Mesendoderm (in vitro differentiated cells): ENCODE data around the gene PRX.

Experiments used
- DNase-seq: peaks from one replicate; pipeline ENCODE4 v3.0.0; 2013
- H2AK5ac ChIP-seq: 2 replicates; pipeline ENCODE4 v1.6.1; 2013; ENCODE audit warnings: low read length, inconsistent platforms
- H2BK120ac ChIP-seq: 2 replicates; pipeline ENCODE4 v1.6.1; 2013; ENCODE audit warnings: low read depth, mild to moderate bottlenecking, low read length, moderate library complexity, mixed read lengths
- H2BK15ac ChIP-seq: replicated peaks from 2 replicates; pipeline ENCODE4 v1.6.1; 2013; ENCODE audit warnings: low read depth, mild to moderate bottlenecking, moderate library complexity
- H2BK5ac ChIP-seq: 2 replicates; pipeline ENCODE4 v1.6.1; 2013; ENCODE audit warnings: low read length, inconsistent platforms
- H3K18ac ChIP-seq: 2 replicates; pipeline ENCODE4 v1.6.1; 2013; ENCODE audit warnings: mild to moderate bottlenecking, low read length, mixed read lengths
- H3K23ac ChIP-seq: one replicate; pipeline ENCODE4 v1.6.1; 2013; ENCODE audit warnings: low read length
- H3K27ac ChIP-seq: 2 replicates; pipeline ENCODE4 v1.5.1; 2013; ENCODE audit warnings: low read depth, mild to moderate bottlenecking, inconsistent platforms, low read length, moderate library complexity
- H3K27me3 ChIP-seq: 2 replicates; pipeline ENCODE4 v1.6.1; 2013; ENCODE audit warnings: low read length, control low read depth, mild to moderate bottlenecking, inconsistent platforms; ENCODE audit not compliant: insufficient read depth, poor library complexity
- H3K36me3 ChIP-seq: 2 replicates; pipeline ENCODE4 v1.6.1; 2013; ENCODE audit warnings: low read length, inconsistent platforms; ENCODE audit not compliant: control insufficient read depth, insufficient read depth
- H3K4ac ChIP-seq: one replicate; pipeline ENCODE4 v1.6.1; 2013; ENCODE audit warnings: low read depth, mild to moderate bottlenecking, low read length, moderate library complexity
- H3K4me1 ChIP-seq: 2 replicates; pipeline ENCODE4 v1.6.1; 2013; ENCODE audit warnings: low read depth, low read length, inconsistent platforms; ENCODE audit not compliant: control insufficient read depth
- H3K4me2 ChIP-seq: 2 replicates; pipeline ENCODE4 v1.6.1; 2013; ENCODE audit warnings: low read length
- H3K4me3 ChIP-seq: 2 replicates; pipeline ENCODE4 v1.5.1; 2013; ENCODE audit warnings: mild to moderate bottlenecking, low read length
- H3K56ac ChIP-seq: one replicate; pipeline ENCODE4 v1.6.1; 2013; ENCODE audit warnings: low read length
- H3K79me1 ChIP-seq: 2 replicates; pipeline ENCODE4 v1.6.1; 2013; ENCODE audit warnings: low read length, inconsistent platforms
- H3K79me2 ChIP-seq: 2 replicates; pipeline ENCODE4 v1.6.1; 2013; ENCODE audit warnings: mild to moderate bottlenecking, low read length; ENCODE audit not compliant: control insufficient read depth, insufficient read depth
- H3K9ac ChIP-seq: 2 replicates; pipeline ENCODE4 v1.6.1; 2013; ENCODE audit warnings: low read length, inconsistent platforms
- H4K5ac ChIP-seq: one replicate; pipeline ENCODE4 v1.6.1; 2013; ENCODE audit warnings: low read length
- H4K8ac ChIP-seq: one replicate; pipeline ENCODE4 v1.6.1; 2013; ENCODE audit warnings: low read depth, mild to moderate bottlenecking, control low read depth, low read length, moderate library complexity
- WGBS: extraction: QIAGEN DNeasy Blood & Tissue Kit; methylation state at CpG from one replicate; pipeline ENCODE4 v1.1.7; 2013; ENCODE audit warnings: low lambda C conversion rate, missing lambda C conversion rate; ENCODE audit not compliant: insufficient coverage; ENCODE audit errors: extremely low coverage; 5-methylcytosine and 5-hydroxymethylcytosine counted together

Gene PRX

DNA sequence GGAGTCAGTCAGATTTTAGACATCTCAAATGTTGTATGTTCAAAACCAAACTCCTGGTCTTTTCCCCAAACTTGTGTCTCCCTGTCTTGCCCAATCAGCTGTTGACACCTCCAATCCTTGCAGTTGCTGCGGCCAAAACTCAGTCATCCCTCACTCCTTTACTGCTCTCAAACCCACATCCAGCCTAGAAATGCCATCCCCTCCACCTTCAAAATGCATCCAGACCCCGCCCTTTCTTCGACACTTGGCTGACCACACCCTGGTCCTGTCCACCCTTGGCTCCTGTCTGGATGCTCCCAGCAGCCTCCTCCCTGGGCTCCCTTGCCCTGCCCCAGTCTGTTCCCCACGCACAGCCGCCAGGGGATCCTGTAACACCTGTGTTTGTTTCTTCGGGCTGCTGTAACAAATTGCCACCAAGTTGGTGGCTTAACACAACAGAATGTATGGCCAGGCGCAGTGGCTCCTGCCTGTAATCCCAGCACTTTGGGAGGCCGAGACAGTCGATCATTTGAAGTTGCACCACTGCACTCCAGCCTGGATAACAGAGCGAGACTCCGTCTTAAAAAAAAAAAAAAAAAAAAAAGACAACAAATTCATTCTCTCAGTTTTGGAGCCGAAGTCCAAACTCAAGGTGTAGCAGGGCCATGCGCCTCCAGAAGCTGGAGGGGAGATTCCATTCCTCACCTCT is 53.0 kb downstream of the PRX start:
- H3K4me2 ChIP-seq: no peak overlapping the region
- no peak overlapping the region for H3K9ac ChIP-seq
- DNase-seq: no peak
- H2BK5ac ChIP-seq: no peak overlapping the region
- H3K27ac ChIP-seq: no peak overlapping the region
- H3K4ac ChIP-seq: no peak overlapping the region
- H2AK5ac ChIP-seq: no peak overlapping the region
- H3K27me3 ChIP-seq: no peaks in the 10 kb centered on the region
- H3K56ac ChIP-seq: no peak overlapping the region
- H4K8ac ChIP-seq: no peak overlapping the region
- H3K79me1 ChIP-seq: no peaks in the 10 kb centered on the region
- no peak overlapping the region for H2BK15ac ChIP-seq
- no peaks in the 10 kb centered on the region for H3K36me3 ChIP-seq
- H2BK120ac ChIP-seq: no peak overlapping the region
- no peak overlapping the region for H3K18ac ChIP-seq
- no peak overlapping the region for H4K5ac ChIP-seq
- H3K23ac ChIP-seq: no peak overlapping the region
- no peaks in the 10 kb centered on the region for H3K4me1 ChIP-seq
- WGBS: no CpG with 5 or more reads among the region's 13 CpGs
- no peak overlapping the region for H3K4me3 ChIP-seq
- no peaks in the 10 kb centered on the region for H3K79me2 ChIP-seq

DNA sequence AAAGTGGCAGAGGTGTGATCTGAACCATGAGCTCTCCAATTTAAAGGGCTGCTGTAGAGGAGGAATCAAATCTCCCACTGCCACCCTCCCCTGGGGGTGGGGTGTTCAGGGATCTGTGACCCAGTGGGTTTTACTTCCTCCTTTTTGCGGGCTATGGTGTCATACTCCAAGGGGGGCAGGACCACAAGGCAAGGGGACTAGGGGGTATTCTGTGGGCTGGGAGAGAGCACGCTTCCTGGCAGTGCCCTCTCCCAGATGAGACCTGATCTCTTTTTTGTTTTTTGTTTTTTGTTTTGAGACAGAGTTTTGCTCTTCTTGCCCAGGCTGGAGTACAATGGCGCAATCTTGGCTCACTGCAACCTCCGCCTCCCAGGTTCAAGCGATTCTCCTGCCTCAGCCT is 54.4 kb downstream of the PRX start:
- H3K56ac ChIP-seq: no peak overlapping the region
- no peaks in the 10 kb centered on the region for H3K36me3 ChIP-seq
- no peak overlapping the region for H3K23ac ChIP-seq
- no peak overlapping the region for H2BK15ac ChIP-seq
- no peak overlapping the region for H3K4me3 ChIP-seq
- no peak for DNase-seq
- H3K9ac ChIP-seq: no peak overlapping the region
- no peak overlapping the region for H4K5ac ChIP-seq
- no peak overlapping the region for H3K4me2 ChIP-seq
- no peaks in the 10 kb centered on the region for H3K79me1 ChIP-seq
- no peak overlapping the region for H2BK5ac ChIP-seq
- H2AK5ac ChIP-seq: no peak overlapping the region
- H3K18ac ChIP-seq: no peak overlapping the region
- no CpG with 5 or more reads among the region's 5 CpGs for WGBS
- no peaks in the 10 kb centered on the region for H3K79me2 ChIP-seq
- H3K4me1 ChIP-seq: no peaks in the 10 kb centered on the region
- H3K27me3 ChIP-seq: no peaks in the 10 kb centered on the region
- H4K8ac ChIP-seq: no peak overlapping the region
- H3K27ac ChIP-seq: no peak overlapping the region
- H3K4ac ChIP-seq: no peak overlapping the region
- no peak overlapping the region for H2BK120ac ChIP-seq

DNA sequence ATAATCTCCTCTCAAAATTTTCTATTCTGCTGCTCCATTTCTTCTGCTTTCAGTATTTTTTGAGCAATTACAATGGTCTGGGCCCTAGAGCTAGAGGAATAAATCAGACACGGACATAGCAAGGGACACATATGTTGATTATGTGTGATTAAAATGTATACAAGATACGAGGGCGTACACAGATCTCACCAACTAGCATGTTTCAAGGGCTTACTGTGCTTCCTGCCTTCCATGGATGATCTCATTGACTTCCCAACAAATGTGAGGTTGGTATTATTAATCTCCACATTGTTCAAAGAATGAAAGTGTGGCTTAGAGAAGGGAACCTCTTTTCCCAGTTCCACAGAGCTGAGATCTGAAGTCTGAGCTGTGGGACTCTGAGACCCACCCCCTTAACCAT is 55.5 kb downstream of the PRX start:
- H3K56ac ChIP-seq: no peak overlapping the region
- no peak overlapping the region for H3K23ac ChIP-seq
- no peaks in the 10 kb centered on the region for H3K79me2 ChIP-seq
- WGBS: no CpG with 5 or more reads among the region's 3 CpGs
- DNase-seq: no peak
- H3K79me1 ChIP-seq: no peaks in the 10 kb centered on the region
- no peak overlapping the region for H2BK120ac ChIP-seq
- H3K4me3 ChIP-seq: no peak overlapping the region
- H3K4ac ChIP-seq: no peak overlapping the region
- no peak overlapping the region for H3K9ac ChIP-seq
- H3K27ac ChIP-seq: no peak overlapping the region
- no peaks in the 10 kb centered on the region for H3K4me1 ChIP-seq
- H2BK5ac ChIP-seq: no peak overlapping the region
- no peak overlapping the region for H3K4me2 ChIP-seq
- no peak overlapping the region for H4K8ac ChIP-seq
- H4K5ac ChIP-seq: no peak overlapping the region
- no peak overlapping the region for H3K18ac ChIP-seq
- no peaks in the 10 kb centered on the region for H3K27me3 ChIP-seq
- H3K36me3 ChIP-seq: no peaks in the 10 kb centered on the region
- H2BK15ac ChIP-seq: no peak overlapping the region
- no peak overlapping the region for H2AK5ac ChIP-seq

DNA sequence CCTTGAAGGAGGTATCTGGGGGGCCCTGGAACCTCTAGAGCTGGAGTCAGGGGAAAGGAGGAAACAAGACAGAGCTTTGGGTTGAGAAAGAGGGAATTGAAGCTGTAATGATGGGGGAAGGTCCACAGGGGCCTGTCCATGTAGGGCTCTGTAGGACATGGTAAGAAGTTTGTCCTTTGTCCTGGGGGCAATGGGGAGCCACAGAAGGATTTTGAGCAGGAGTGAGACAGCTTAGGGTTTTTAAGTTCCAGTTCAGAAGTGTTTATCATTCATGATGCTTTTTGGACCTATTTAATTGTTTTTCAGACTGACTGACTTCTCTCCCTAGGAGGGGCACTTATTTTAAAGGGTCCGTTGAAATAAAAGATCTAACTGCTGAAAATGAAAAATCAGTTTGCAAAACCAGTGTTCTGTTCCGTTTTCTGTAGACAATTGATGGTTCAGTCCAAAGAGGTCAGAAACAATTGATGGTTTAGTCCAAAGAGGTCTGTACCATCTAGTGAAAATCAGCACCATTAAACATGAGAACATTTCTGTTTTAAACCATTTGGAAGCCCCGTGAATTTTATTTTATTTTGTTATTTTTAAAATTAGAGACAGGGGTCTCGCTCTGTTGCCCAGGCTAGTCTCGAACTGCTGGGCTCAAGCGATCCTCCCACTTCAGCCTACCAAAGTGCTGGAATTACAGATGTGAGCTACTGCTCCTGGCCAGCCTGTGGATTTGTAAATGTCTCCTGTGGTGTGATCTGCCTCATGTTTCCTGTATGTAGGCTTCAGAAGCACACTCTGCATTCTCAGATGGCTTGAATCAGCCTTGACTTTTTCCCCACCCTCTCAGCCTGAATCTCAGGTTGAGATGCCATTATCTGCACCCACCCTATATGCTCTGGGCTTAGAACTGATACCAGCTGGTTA is 56.2 kb downstream of the PRX start:
- no peak overlapping the region for H3K9ac ChIP-seq
- no peaks in the 10 kb centered on the region for H3K79me1 ChIP-seq
- no peaks in the 10 kb centered on the region for H3K79me2 ChIP-seq
- H3K23ac ChIP-seq: no peak overlapping the region
- H2BK15ac ChIP-seq: no peak overlapping the region
- no peak overlapping the region for H3K4me3 ChIP-seq
- H4K5ac ChIP-seq: no peak overlapping the region
- no peaks in the 10 kb centered on the region for H3K27me3 ChIP-seq
- no peak overlapping the region for H2BK5ac ChIP-seq
- no peak overlapping the region for H4K8ac ChIP-seq
- no peaks in the 10 kb centered on the region for H3K36me3 ChIP-seq
- no peaks in the 10 kb centered on the region for H3K4me1 ChIP-seq
- H3K56ac ChIP-seq: no peak overlapping the region
- DNase-seq: peak; percentile 36
- H3K18ac ChIP-seq: no peak overlapping the region
- no peak overlapping the region for H3K27ac ChIP-seq
- no peak overlapping the region for H2BK120ac ChIP-seq
- H3K4me2 ChIP-seq: no peak overlapping the region
- no CpG with 5 or more reads among the region's 6 CpGs for WGBS
- H3K4ac ChIP-seq: no peak overlapping the region
- no peak overlapping the region for H2AK5ac ChIP-seq

DNA sequence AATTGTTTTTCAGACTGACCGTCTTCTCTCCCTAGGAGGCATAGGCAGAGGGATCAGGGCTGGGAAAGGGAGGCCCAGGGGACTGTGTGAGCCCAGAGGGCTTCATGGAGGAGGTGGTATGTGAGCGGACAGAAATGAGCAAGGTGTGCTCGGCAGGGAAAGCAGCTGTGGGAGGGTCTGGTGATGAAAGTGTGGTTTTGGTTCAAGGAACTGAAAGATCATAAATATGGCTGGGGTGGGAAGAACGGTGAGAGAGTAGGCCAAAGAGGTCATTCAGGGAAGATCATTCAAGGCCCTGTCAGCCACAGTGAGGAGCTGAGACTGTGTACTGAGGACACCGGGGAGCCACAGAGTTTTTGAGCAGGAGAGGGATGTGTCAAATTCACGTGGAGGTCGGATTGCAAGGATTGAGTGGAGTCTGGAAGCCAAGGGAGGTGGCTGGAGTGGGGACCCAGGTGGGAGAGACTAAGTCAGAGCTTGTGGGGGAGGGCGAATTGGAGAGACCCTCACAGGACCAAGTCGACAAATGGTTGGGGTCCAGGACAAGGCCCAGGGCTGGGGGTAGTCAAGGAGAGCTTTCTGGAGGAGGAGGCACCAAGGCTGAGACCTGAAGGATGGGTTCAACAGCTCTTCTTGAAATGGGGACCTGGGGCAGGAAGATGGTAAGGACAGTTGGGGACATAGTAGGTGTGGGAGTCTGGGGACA is 57.0 kb downstream of the PRX start:
- H3K27ac ChIP-seq: no peak overlapping the region
- H3K36me3 ChIP-seq: no peaks in the 10 kb centered on the region
- DNase-seq: no peak
- H4K5ac ChIP-seq: no peak overlapping the region
- no peak overlapping the region for H3K4me2 ChIP-seq
- no peak overlapping the region for H2BK5ac ChIP-seq
- H3K4ac ChIP-seq: no peak overlapping the region
- no CpG with 5 or more reads among the region's 9 CpGs for WGBS
- H3K56ac ChIP-seq: no peak overlapping the region
- H3K18ac ChIP-seq: no peak overlapping the region
- H4K8ac ChIP-seq: no peak overlapping the region
- H3K27me3 ChIP-seq: no peaks in the 10 kb centered on the region
- H3K79me1 ChIP-seq: no peaks in the 10 kb centered on the region
- H3K9ac ChIP-seq: no peak overlapping the region
- no peak overlapping the region for H2AK5ac ChIP-seq
- no peak overlapping the region for H2BK15ac ChIP-seq
- H3K23ac ChIP-seq: no peak overlapping the region
- H2BK120ac ChIP-seq: no peak overlapping the region
- H3K4me3 ChIP-seq: no peak overlapping the region
- H3K79me2 ChIP-seq: no peaks in the 10 kb centered on the region
- no peaks in the 10 kb centered on the region for H3K4me1 ChIP-seq
